ENCODE data around the gene RYR1.

Gene RYR1

DNA sequence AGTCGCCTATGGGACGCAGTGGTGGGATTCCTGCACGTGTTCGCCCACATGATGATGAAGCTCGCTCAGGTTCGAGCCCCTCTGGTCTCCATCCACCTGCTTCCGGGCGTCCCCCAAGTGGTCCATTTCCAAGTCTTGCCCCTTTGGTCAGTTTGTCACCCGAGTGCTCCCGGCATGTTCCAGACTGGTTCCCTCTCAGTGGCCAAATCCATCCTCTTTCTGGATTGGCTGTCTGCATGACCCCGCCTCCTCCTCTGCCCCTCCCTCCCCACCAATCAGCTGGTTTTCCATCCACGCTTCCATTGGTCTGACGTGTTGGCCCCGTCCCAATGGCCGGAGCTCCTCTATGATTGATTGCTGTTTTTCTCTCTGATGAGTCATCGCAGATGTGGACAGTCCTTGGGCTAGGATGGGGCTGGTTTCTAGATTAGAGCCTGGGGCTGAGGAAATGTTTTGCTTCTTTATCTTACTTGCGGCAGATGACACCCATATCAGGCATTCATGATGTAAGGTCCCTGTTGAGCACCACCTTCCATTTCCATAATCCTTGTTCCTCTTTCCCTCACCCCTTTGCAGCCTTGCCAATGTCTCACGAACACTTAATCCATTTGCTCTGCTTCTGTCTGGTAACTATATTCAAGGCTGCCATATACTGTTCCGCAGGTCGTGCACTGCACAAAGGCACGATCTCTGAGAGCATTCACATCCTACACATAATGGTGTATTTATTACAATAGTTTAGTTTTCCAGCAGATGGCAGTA, 110.5 kb downstream of the RYR1 start:
- Histone ChIP-seq H3K4me3 (ENCODE audit: low read length) (no peak overlapping the region), H2BK5ac (ENCODE audit: low read length) (no peak overlapping the region), H3K27ac (ENCODE audit: low read depth, low read length) (no peak overlapping the region), H2AK5ac (ENCODE audit: low read length) (no peak overlapping the region), H3K4me2 (ENCODE audit: low read length) (no peak overlapping the region), H3K23ac (ENCODE audit: low read length) (no peak overlapping the region), H4K8ac (ENCODE audit: low read depth, low read length) (no peak overlapping the region), H3K79me1 (ENCODE audit: low read length) (no peaks in the 10 kb centered on the region), H3K27me3 (ENCODE audit: insufficient read depth, low read length, poor library complexity) (no peaks in the 10 kb centered on the region), H3K4ac (ENCODE audit: low read depth, low read length) (no peak overlapping the region), H2BK15ac (replicated peaks; ENCODE audit: low read depth) (no peak overlapping the region), H3K4me1 (ENCODE audit: control insufficient read depth, low read depth, low read length) (peaks cover 2% of the 10 kb centered on the region), H2BK120ac (ENCODE audit: low read depth, low read length) (no peak overlapping the region), H3K36me3 (ENCODE audit: control insufficient read depth, insufficient read depth, low read length) (no peaks in the 10 kb centered on the region), H3K56ac (ENCODE audit: low read length) (no peak overlapping the region), H3K9ac (ENCODE audit: low read length) (no peak overlapping the region), H4K5ac (ENCODE audit: low read length) (no peak overlapping the region), H3K18ac (ENCODE audit: low read length) (no peak overlapping the region), H3K79me2 (ENCODE audit: control insufficient read depth, insufficient read depth, low read length) (no peaks in the 10 kb centered on the region)
- no CpG with 5 or more reads among the region's 21 CpGs for WGBS (ENCODE audit: extremely low coverage, insufficient coverage, low lambda C conversion rate)
- DNase-seq, result peak; percentile 76

DNA sequence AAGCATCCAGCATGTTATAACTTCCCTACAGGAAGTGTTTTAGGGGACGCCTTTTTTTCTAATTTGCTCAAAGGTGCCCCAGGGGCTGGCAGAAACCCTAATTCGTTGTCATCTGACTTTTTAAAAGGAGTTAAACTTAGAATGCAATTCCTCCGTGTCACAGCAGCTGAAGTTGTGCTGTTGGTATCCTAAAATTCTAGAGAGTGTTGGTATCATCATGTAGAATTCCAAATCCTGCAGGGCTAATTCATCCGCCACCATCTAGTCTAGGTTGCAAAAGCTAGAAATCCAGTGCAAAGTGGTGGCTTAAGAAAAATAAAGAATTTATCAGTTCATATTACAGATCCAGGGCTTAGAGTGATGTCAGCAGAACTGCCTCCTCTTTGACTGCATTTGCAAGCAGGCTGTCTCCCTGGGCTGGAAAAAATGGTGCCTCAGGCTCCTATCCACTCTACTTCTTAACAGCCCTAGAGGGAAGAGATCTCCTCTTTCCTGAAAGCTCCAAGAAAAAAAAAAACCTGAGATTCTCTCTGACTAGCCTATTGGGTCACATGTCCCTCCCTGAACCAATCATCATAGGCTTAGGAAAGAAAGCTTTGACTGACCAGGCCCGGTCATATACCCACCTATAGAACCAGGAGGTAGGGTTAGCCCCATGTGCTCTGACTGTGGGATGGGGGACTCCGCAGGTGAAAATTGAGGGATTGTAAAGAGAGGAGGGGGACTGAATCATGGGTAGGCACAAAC, 111.3 kb downstream of the RYR1 start:
- H4K8ac ChIP-seq (ENCODE audit: low read depth, low read length), result peak overlapping the region; percentile 30
- H3K56ac ChIP-seq (ENCODE audit: low read length), result peak overlapping the region; percentile 68
- H3K4ac ChIP-seq (ENCODE audit: low read depth, low read length), result no peak overlapping the region
- no peak overlapping the region for H2BK5ac ChIP-seq (ENCODE audit: low read length)
- no peak overlapping the region for H3K18ac ChIP-seq (ENCODE audit: low read length)
- no peak overlapping the region for H2AK5ac ChIP-seq (ENCODE audit: low read length)
- H3K23ac ChIP-seq (ENCODE audit: low read length), result no peak overlapping the region
- peaks cover 2% of the 10 kb centered on the region for H3K4me1 ChIP-seq (ENCODE audit: control insufficient read depth, low read depth, low read length)
- peak; percentile 83 for DNase-seq
- no peaks in the 10 kb centered on the region for H3K79me2 ChIP-seq (ENCODE audit: control insufficient read depth, insufficient read depth, low read length)
- H2BK120ac ChIP-seq (ENCODE audit: low read depth, low read length), result no peak overlapping the region
- H3K36me3 ChIP-seq (ENCODE audit: control insufficient read depth, insufficient read depth, low read length), result no peaks in the 10 kb centered on the region
- H3K27ac ChIP-seq (ENCODE audit: low read depth, low read length), result no peak overlapping the region
- no peaks in the 10 kb centered on the region for H3K27me3 ChIP-seq (ENCODE audit: insufficient read depth, low read length, poor library complexity)
- H3K4me2 ChIP-seq (ENCODE audit: low read length), result no peak overlapping the region
- WGBS (ENCODE audit: extremely low coverage, insufficient coverage, low lambda C conversion rate), result no CpG with 5 or more reads among the region's 6 CpGs
- no peaks in the 10 kb centered on the region for H3K79me1 ChIP-seq (ENCODE audit: low read length)
- no peak overlapping the region for H2BK15ac ChIP-seq (replicated peaks; ENCODE audit: low read depth)
- H3K9ac ChIP-seq (ENCODE audit: low read length), result peak overlapping the region; percentile 16
- peak overlapping the region; percentile 87 for H4K5ac ChIP-seq (ENCODE audit: low read length)
- no peak overlapping the region for H3K4me3 ChIP-seq (ENCODE audit: low read length)

DNA sequence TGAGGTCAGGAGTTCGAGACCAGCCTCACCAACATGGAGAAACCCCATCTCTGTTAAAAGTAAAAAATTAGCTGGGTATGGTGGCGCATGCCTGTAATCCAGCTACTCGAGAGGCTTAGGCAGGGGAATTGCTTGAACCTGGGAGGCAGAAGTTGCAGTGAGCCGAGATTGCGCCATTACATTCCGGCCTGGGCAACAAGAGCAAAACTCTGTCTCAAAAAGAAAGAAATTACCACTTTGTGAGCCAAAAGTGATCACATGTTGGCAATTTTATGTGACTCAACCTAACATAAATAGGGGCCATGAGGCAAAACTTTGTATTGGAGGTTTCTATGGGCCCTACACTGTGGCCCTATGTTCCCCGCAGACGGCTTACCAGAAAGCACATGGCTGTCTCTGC, 112.1 kb downstream of the RYR1 start:
- no peak overlapping the region for H3K56ac ChIP-seq (ENCODE audit: low read length)
- H2AK5ac ChIP-seq (ENCODE audit: low read length), result no peak overlapping the region
- no peak overlapping the region for H3K23ac ChIP-seq (ENCODE audit: low read length)
- H3K79me2 ChIP-seq (ENCODE audit: control insufficient read depth, insufficient read depth, low read length), result no peaks in the 10 kb centered on the region
- no peak overlapping the region for H4K8ac ChIP-seq (ENCODE audit: low read depth, low read length)
- H3K4me1 ChIP-seq (ENCODE audit: control insufficient read depth, low read depth, low read length), result peaks cover 2% of the 10 kb centered on the region
- no peak overlapping the region for H3K9ac ChIP-seq (ENCODE audit: low read length)
- H2BK120ac ChIP-seq (ENCODE audit: low read depth, low read length), result no peak overlapping the region
- H3K79me1 ChIP-seq (ENCODE audit: low read length), result no peaks in the 10 kb centered on the region
- H2BK5ac ChIP-seq (ENCODE audit: low read length), result no peak overlapping the region
- H4K5ac ChIP-seq (ENCODE audit: low read length), result no peak overlapping the region
- H3K4me3 ChIP-seq (ENCODE audit: low read length), result no peak overlapping the region
- H3K18ac ChIP-seq (ENCODE audit: low read length), result no peak overlapping the region
- H3K27ac ChIP-seq (ENCODE audit: low read depth, low read length), result no peak overlapping the region
- no peak overlapping the region for H3K4ac ChIP-seq (ENCODE audit: low read depth, low read length)
- no peak overlapping the region for H2BK15ac ChIP-seq (replicated peaks; ENCODE audit: low read depth)
- H3K4me2 ChIP-seq (ENCODE audit: low read length), result no peak overlapping the region
- H3K27me3 ChIP-seq (ENCODE audit: insufficient read depth, low read length, poor library complexity), result no peaks in the 10 kb centered on the region
- no CpG with 5 or more reads among the region's 8 CpGs for WGBS (ENCODE audit: extremely low coverage, insufficient coverage, low lambda C conversion rate)
- no peak for DNase-seq
- H3K36me3 ChIP-seq (ENCODE audit: control insufficient read depth, insufficient read depth, low read length), result no peaks in the 10 kb centered on the region

DNA sequence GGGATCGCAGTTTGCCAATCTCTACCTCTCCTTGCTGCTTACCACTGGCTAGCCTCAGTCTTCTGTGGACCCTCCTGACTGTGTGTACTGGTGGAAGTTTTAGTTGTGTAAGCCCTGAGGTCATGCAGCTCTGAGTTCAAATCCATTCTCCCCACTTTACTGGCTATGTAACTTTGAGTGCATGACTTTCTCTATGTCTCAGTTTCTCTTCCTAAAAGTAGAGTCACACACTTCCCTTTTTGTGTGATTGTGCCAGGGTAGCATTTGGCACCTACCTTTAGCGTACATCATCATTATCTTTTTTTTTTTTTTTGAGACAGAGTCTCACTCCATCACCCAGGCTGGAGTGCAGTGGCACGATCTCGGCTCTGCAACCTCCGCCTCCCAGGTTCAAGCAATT, 113.9 kb downstream of the RYR1 start:
- H3K27ac ChIP-seq (ENCODE audit: low read depth, low read length), result no peak overlapping the region
- no peak overlapping the region for H4K8ac ChIP-seq (ENCODE audit: low read depth, low read length)
- H3K4me3 ChIP-seq (ENCODE audit: low read length), result no peak overlapping the region
- H2BK5ac ChIP-seq (ENCODE audit: low read length), result no peak overlapping the region
- no peak for DNase-seq
- H3K23ac ChIP-seq (ENCODE audit: low read length), result no peak overlapping the region
- no peak overlapping the region for H3K56ac ChIP-seq (ENCODE audit: low read length)
- no peaks in the 10 kb centered on the region for H3K27me3 ChIP-seq (ENCODE audit: insufficient read depth, low read length, poor library complexity)
- peaks cover 2% of the 10 kb centered on the region for H3K4me1 ChIP-seq (ENCODE audit: control insufficient read depth, low read depth, low read length)
- no peak overlapping the region for H3K9ac ChIP-seq (ENCODE audit: low read length)
- no peaks in the 10 kb centered on the region for H3K79me2 ChIP-seq (ENCODE audit: control insufficient read depth, insufficient read depth, low read length)
- H4K5ac ChIP-seq (ENCODE audit: low read length), result no peak overlapping the region
- no peak overlapping the region for H3K18ac ChIP-seq (ENCODE audit: low read length)
- H3K79me1 ChIP-seq (ENCODE audit: low read length), result no peaks in the 10 kb centered on the region
- no peak overlapping the region for H2AK5ac ChIP-seq (ENCODE audit: low read length)
- no peaks in the 10 kb centered on the region for H3K36me3 ChIP-seq (ENCODE audit: control insufficient read depth, insufficient read depth, low read length)
- no peak overlapping the region for H2BK15ac ChIP-seq (replicated peaks; ENCODE audit: low read depth)
- H3K4ac ChIP-seq (ENCODE audit: low read depth, low read length), result no peak overlapping the region
- H3K4me2 ChIP-seq (ENCODE audit: low read length), result no peak overlapping the region
- no peak overlapping the region for H2BK120ac ChIP-seq (ENCODE audit: low read depth, low read length)
- no CpG with 5 or more reads among the region's 5 CpGs for WGBS (ENCODE audit: extremely low coverage, insufficient coverage, low lambda C conversion rate)

DNA sequence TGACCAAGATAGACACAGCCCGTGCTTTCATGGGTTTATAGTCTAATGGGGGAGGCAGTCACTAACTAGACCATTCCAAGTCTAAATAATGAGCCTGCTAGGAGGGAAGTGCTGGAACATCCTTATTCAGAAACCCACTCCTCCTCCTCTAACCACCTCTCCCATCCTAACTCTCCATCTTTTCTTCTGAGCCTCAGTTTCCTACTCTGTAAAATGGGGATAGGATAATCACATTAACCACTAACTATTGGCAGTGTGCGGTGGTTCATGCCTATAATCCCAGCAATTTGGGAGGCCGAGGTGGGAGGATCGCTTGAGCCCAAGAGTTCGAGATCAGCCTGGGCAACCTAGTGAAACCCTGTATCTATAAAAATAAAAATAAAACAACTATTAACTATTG, 115.6 kb downstream of the RYR1 start:
- Histone ChIP-seq H4K5ac (ENCODE audit: low read length) (no peak overlapping the region), H2AK5ac (ENCODE audit: low read length) (no peak overlapping the region), H3K4me2 (ENCODE audit: low read length) (no peak overlapping the region), H3K79me1 (ENCODE audit: low read length) (no peaks in the 10 kb centered on the region), H2BK15ac (replicated peaks; ENCODE audit: low read depth) (no peak overlapping the region), H2BK120ac (ENCODE audit: low read depth, low read length) (no peak overlapping the region), H3K27me3 (ENCODE audit: insufficient read depth, low read length, poor library complexity) (no peaks in the 10 kb centered on the region), H3K56ac (ENCODE audit: low read length) (no peak overlapping the region), H3K4me3 (ENCODE audit: low read length) (no peak overlapping the region), H3K36me3 (ENCODE audit: control insufficient read depth, insufficient read depth, low read length) (no peaks in the 10 kb centered on the region), H3K4me1 (ENCODE audit: control insufficient read depth, low read depth, low read length) (peaks cover 2% of the 10 kb centered on the region), H2BK5ac (ENCODE audit: low read length) (no peak overlapping the region), H3K4ac (ENCODE audit: low read depth, low read length) (no peak overlapping the region), H3K18ac (ENCODE audit: low read length) (no peak overlapping the region), H3K23ac (ENCODE audit: low read length) (no peak overlapping the region), H3K9ac (ENCODE audit: low read length) (no peak overlapping the region), H4K8ac (ENCODE audit: low read depth, low read length) (no peak overlapping the region), H3K79me2 (ENCODE audit: control insufficient read depth, insufficient read depth, low read length) (no peaks in the 10 kb centered on the region), H3K27ac (ENCODE audit: low read depth, low read length) (no peak overlapping the region)
- WGBS (ENCODE audit: extremely low coverage, insufficient coverage, low lambda C conversion rate), result no CpG with 5 or more reads among the region's 5 CpGs
- no peak for DNase-seq
